Immature natural killer cell (primary cell): Measurements from ENCODE around the gene CLASRP. TPM values are rescaled to one million over a fixed set of nuclear protein-coding genes. Genes with fewer than 3 reads are reported as not detected.
A peak's percentile ranks its signal among the peaks of the same experiment; 100 is the strongest.
"Not testable (repeated sequence)": the region's sequence is repeated elsewhere in the genome, so short reads cannot be mapped to it uniquely, and the experiment has no call there.

Experiments
- DNase-seq, 3 donors: peaks; one replicate each; pipeline ENCODE4 v3.0.0; 2022; ENCODE audit warnings: mixed read lengths in 1 of 3
- H3K27ac Mint-ChIP-seq, 6 donors: one replicate each; pipeline ENCODE4 v1.8.0; 2020; ENCODE audit warnings: mixed read lengths in 6 of 6, mild to moderate bottlenecking in 5 of 6, inconsistent platforms in 4 of 6, moderate library complexity in 3 of 6
- H3K27me3 Mint-ChIP-seq, 3 donors: one replicate each; pipeline ENCODE4 v1.8.0; 2020 to 2021; ENCODE audit warnings: low read depth in 3 of 3, mild to moderate bottlenecking in 3 of 3, mixed read lengths in 3 of 3, moderate library complexity in 3 of 3, inconsistent platforms in 1 of 3
- H3K36me3 Mint-ChIP-seq, 3 donors: one replicate each; pipeline ENCODE4 v1.8.0; 2020; ENCODE audit warnings: mixed read lengths in 3 of 3, inconsistent platforms in 2 of 3, mild to moderate bottlenecking in 2 of 3
- H3K4me1 Mint-ChIP-seq, 2 donors: one replicate each; pipeline ENCODE4 v1.8.0; 2020; ENCODE audit warnings: inconsistent platforms in 2 of 2, mild to moderate bottlenecking in 2 of 2, mixed read lengths in 2 of 2, moderate library complexity in 1 of 2
- H3K4me3 Mint-ChIP-seq, 5 donors: one replicate each; pipeline ENCODE4 v1.8.0; 2020; ENCODE audit warnings: mild to moderate bottlenecking in 5 of 5, mixed read lengths in 5 of 5, inconsistent platforms in 3 of 5, moderate library complexity in 3 of 5
- H3K9me3 Mint-ChIP-seq, 6 donors: one replicate each; pipeline ENCODE4 v1.8.0; 2020; ENCODE audit warnings: mild to moderate bottlenecking in 6 of 6, mixed read lengths in 6 of 6, inconsistent platforms in 4 of 6, moderate library complexity in 3 of 6
- polyA plus RNA-seq, 3 donors: library from polyadenylated mRNA; unstranded; fragments of 300-500 nt; fragmentation: Illumina TruSeq; gene quantifications; one replicate each; pipeline ENCODE4 v1.2.3, GENCODE V29; 2021

The CLASRP gene
- polyA plus RNA-seq, 3 donors from 2014 or later = 2.7 to 9.0 (median 2.9) TPM

GRCh38 chr19:45114116-45114515 is 75.3 kb downstream of the CLASRP start:
- Mint-ChIP-seq H3K27ac (no peak overlapping the region), H3K27me3 (peaks cover 0 to 2% (median 0%) of the 10 kb centered on the region in 3 donors), H3K36me3 (no peaks in the 10 kb centered on the region), H3K9me3 (no peaks in the 10 kb centered on the region), H3K4me1 (peaks cover 40 to 43% of the 10 kb centered on the region in 2 donors), H3K4me3 (no peak overlapping the region)
- DNase-seq = no peak

DNA sequence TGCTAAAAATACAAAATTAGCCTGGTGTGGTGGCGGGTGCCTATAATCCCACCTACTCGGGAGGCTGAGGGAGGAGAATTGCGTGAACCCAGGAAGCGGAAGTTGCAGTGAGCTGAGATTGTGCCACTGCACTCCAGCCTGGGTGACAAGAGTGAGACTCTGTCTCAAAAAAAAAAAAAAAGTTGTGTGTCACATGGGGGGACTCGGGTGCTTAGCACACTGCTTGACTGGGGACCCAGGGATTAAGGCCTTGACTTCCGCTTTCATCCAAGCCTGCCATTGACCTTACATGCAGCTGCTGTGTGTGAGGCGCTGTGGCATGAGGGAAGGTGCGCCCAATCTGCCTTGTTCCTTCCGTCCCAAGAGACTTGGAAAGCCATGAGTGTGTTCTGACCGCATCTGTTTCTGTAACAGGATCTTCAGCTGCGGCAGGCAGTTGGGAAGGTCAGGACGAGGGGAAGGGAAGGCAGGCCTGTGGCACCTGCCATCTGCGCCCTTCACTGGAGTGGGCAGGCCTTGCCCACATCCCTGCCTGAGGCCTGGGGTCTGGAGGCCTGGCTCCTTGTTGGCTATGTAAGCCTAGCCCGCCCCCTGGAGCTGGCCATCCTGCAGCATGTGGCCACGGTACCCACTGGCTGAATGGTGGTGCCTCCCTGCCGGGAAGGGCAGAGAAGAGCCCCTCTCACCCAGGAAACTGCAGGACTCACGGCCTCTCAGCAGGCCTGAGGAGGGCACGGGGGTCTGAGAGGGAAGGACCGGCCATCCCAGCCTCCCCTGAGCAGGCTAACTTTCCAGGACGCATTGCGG is 77.2 kb downstream of the CLASRP start:
- Mint-ChIP-seq H3K4me1 (peaks cover 55% of the 10 kb centered on the region in 2 donors), H3K27ac (no peak overlapping the region), H3K36me3 (no peaks in the 10 kb centered on the region), H3K9me3 (no peaks in the 10 kb centered on the region), H3K4me3 (peak overlapping the region in 1 of 5 donors; percentile 60), H3K27me3 (peaks cover 0 to 2% (median 0%) of the 10 kb centered on the region in 3 donors)
- no peak for DNase-seq

DNA sequence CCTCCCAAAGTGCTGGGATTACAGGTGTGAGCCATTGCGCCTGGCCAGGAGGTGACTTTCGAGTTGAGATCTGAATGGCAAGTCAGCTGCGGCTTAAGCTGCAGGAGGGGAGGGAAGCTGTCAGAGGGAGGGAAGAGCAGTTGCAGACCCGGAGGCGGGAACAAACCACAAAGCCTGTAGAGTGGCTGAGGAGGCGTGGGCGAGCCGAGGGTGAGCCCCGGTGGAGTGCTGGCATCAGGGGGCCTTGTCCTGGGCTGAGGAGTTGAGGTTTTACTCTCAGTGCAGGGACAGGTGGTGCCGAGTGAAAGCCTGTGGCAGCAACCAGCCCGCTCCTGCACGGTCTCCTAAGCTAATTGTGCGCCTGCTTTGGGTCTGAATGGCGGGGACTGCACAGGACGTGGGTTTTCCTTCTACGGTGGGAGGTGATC is 78.3 kb downstream of the CLASRP start:
- peaks cover 0 to 2% (median 0%) of the 10 kb centered on the region in 3 donors for H3K27me3 Mint-ChIP-seq
- H3K9me3 Mint-ChIP-seq = no peaks in the 10 kb centered on the region
- peak in 2 of 3 donors; percentile 13 for DNase-seq
- peak overlapping the region in 5 of 6 donors; percentile 17 to 80 (median 43) for H3K27ac Mint-ChIP-seq
- peaks cover 67% of the 10 kb centered on the region in 2 donors for H3K4me1 Mint-ChIP-seq
- H3K4me3 Mint-ChIP-seq = peak overlapping the region in 4 of 5 donors; percentile 33 to 60 (median 44)
- no peaks in the 10 kb centered on the region for H3K36me3 Mint-ChIP-seq

DNA sequence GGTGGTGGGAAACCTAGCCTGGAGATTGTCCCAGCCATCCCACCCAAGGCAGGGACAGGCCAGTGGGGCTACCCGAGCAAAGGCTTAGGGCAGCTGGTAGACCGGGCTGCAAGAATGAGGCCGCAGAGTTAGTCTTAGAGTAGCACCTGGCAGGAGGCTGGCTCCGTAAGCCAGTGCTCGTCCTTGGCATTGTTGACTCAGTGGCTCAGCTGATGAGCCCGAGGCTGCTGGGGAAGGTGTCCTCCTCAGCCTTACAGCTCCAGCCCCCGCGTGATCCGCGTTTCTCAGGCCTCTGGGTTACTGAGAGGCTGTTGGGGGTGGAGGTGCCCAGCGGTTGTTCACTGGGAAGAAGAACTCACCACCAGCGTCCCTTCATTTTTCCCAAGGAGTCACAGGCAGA is 78.8 kb downstream of the CLASRP start:
- DNase-seq = no peak
- peak overlapping the region in 1 of 5 donors; percentile 10 for H3K4me3 Mint-ChIP-seq
- peaks cover 0 to 2% (median 0%) of the 10 kb centered on the region in 3 donors for H3K27me3 Mint-ChIP-seq
- no peaks in the 10 kb centered on the region for H3K9me3 Mint-ChIP-seq
- H3K27ac Mint-ChIP-seq = peak overlapping the region in 3 of 6 donors; percentile 17 to 76 (median 48)
- H3K36me3 Mint-ChIP-seq = no peaks in the 10 kb centered on the region
- H3K4me1 Mint-ChIP-seq = peaks cover 72% of the 10 kb centered on the region in 2 donors

DNA sequence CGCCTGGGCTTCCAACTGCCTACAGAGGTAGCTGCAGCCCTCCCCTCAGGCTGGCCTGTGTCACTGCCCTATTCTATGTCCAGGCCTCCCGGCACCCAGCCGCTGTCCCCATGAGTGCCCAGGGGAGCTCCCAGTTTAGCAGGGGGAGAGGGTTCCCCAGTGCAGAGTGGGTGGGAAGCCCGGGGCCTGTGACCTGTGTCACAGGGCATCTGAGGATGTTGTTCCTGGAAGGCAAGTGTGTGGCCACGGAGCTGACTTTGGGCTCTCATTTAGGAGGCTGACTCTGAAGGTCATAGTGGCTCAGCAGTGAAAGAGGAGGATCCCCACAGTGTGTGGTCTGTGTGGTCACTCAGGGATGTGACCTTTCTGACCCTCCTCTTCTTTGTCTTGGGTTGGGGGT is 79.3 kb downstream of the CLASRP start:
- no peak for DNase-seq
- Mint-ChIP-seq H3K27me3 (peaks cover 0 to 2% (median 0%) of the 10 kb centered on the region in 3 donors), H3K36me3 (no peaks in the 10 kb centered on the region), H3K9me3 (no peaks in the 10 kb centered on the region), H3K4me1 (peaks cover 72 to 73% of the 10 kb centered on the region in 2 donors), H3K27ac (peak overlapping the region in 4 of 6 donors; percentile 48 to 82 (median 75)), H3K4me3 (peak overlapping the region in 2 of 5 donors; percentile 49 to 65)

- not testable (repeated sequence) for H3K9me3 Mint-ChIP-seq, H3K36me3 Mint-ChIP-seq, DNase-seq, H3K27me3 Mint-ChIP-seq
- Mint-ChIP-seq H3K4me1 (peaks cover 72 to 74% of the 10 kb centered on the region in 2 donors), H3K4me3 (peak overlapping the region; percentile 49 to 71 (median 65)), H3K27ac (peak overlapping the region; percentile 23 to 82 (median 75))
Observed at GRCh38 chr19:45118591-45119355, 79.9 kb downstream of the CLASRP start.

DNA sequence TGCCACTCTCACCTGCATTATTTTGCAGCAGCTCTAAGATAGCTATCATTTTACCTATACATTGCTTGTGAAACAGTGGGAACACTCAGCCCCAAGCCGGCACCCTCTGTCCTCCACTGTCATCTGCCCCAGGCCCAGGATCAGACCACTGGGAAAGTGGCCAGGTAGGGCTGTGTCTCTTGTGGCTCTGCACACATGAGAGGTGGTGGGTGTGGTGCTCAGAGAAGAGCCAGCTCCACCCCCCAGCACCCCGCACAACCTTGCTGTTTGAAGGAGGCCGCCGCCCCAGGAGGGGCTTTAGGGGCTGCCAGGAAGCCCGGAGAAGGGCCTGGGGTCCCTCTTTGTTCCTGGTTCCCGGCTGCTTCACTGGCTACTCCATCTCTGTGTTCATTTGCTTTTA is 80.7 kb downstream of the CLASRP start:
- peak overlapping the region in 3 of 5 donors; percentile 27 to 65 (median 29) for H3K4me3 Mint-ChIP-seq
- H3K4me1 Mint-ChIP-seq = peaks cover 72 to 76% of the 10 kb centered on the region in 2 donors
- DNase-seq = no peak
- no peaks in the 10 kb centered on the region for H3K9me3 Mint-ChIP-seq
- peaks cover 0 to 2% (median 0%) of the 10 kb centered on the region in 3 donors for H3K27me3 Mint-ChIP-seq
- no peaks in the 10 kb centered on the region for H3K36me3 Mint-ChIP-seq
- peak overlapping the region in 3 of 6 donors; percentile 23 to 39 (median 24) for H3K27ac Mint-ChIP-seq

Other genes with a start within 250 kb of the CLASRP start
- not detected for gene BCAM, start 229.9 kb upstream of the CLASRP start, polyA plus RNA-seq
- gene NECTIN2, start 192.7 kb upstream of the CLASRP start, polyA plus RNA-seq = under 1 TPM in 2 of 3 donors, not detected in 1; 0.09 to 0.34 TPM
- gene TOMM40, start 147.8 kb upstream of the CLASRP start, polyA plus RNA-seq = 10 to 100 TPM; 15.5 to 39.7 (median 25.6) TPM
- not detected for gene APOE, start 133.2 kb upstream of the CLASRP start, polyA plus RNA-seq
- gene APOC1, start 124.4 kb upstream of the CLASRP start, polyA plus RNA-seq = under 1 TPM in 1 of 3 donors, not detected in 2; 0.47 TPM
- not detected for gene APOC4, start 96.8 kb upstream of the CLASRP start, polyA plus RNA-seq
- 1 to 10 TPM in 1 of 3 donors, not detected in 2; 1.4 TPM for gene APOC2, start 93.0 kb upstream of the CLASRP start, polyA plus RNA-seq
- gene CLPTM1, start 83.7 kb upstream of the CLASRP start, polyA plus RNA-seq = 10 to 100 TPM; 20.8 to 33.1 (median 21.2) TPM
- gene RELB, start 37.6 kb upstream of the CLASRP start, polyA plus RNA-seq = 10 to 100 TPM in 1 of 3 donors, 1 to 10 TPM in 2; 6.0 to 15.4 (median 7.1) TPM
- 10 to 100 TPM in 2 of 3 donors, 1 to 10 TPM in 1; 4.0 to 25.6 (median 12.4) TPM for gene ZNF296, start 37.4 kb downstream of the CLASRP start, polyA plus RNA-seq
- 100 to 1,000 TPM; 120 to 130 (median 123) TPM for gene GEMIN7, start 40.2 kb downstream of the CLASRP start, polyA plus RNA-seq
- gene PPP1R37, start 54.1 kb downstream of the CLASRP start, polyA plus RNA-seq = 1 to 10 TPM in 1 of 3 donors, under 1 TPM in 1, not detected in 1; 0.37 to 1.1 TPM
- under 1 TPM in 2 of 3 donors, not detected in 1; 0.18 to 0.43 TPM for gene NKPD1, start 121.9 kb downstream of the CLASRP start, polyA plus RNA-seq
- 100 to 1,000 TPM; 132 to 193 (median 166) TPM for gene TRAPPC6A, start 139.2 kb downstream of the CLASRP start, polyA plus RNA-seq
- gene BLOC1S3, start 139.7 kb downstream of the CLASRP start, polyA plus RNA-seq = 10 to 100 TPM in 1 of 3 donors, 1 to 10 TPM in 2; 2.9 to 22.4 (median 8.5) TPM
- gene EXOC3L2, start 206.4 kb downstream of the CLASRP start, polyA plus RNA-seq = not detected
- gene MARK4, start 212.2 kb downstream of the CLASRP start, polyA plus RNA-seq = 1 to 10 TPM in 1 of 3 donors, not detected in 2; 1.6 TPM